Right kidney (tissue), 1 donor: ENCODE data around the gene MAML2.

ENCODE experiments used
- DNase-seq: peaks from one replicate; pipeline ENCODE4 v3.0.0-alpha.2; 2016

The MAML2 gene

DNA sequence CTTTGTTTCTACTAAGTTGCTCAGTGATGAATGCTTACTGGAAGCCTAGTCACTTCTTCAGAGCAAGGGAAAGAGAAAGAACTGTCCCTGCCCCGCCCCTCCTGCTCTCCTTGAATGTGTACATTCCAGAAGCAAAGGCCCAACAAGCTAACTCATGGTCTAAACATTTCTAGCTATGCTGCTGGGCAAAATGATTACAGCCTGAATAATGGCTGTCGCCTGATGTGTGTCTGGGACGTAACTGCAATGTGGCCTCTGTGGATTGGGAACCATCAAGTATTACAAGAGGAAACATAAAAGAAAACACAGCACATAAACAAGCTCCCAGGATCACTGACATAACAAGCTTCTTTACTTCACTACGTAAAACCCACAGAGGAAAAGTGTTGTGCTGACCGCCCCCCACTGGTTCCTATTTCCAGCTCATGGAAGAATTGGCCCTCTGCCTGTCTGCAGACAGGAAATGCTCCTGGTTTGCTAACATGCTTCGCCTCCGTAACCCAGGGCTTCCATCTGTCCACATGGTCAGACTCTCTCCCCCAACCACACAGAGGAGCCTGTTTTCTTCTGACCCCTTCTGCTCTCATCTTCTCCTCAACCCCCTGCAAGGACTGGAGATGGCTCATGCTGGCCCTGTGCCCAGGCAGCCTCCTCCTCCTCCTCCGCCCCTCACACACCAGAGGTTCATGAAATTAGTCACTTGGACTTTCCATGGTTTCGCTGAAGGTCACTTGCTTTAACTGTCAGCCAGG lies 187.2 kb downstream of the MAML2 start:
- DNase-seq = peak; percentile 69

DNA sequence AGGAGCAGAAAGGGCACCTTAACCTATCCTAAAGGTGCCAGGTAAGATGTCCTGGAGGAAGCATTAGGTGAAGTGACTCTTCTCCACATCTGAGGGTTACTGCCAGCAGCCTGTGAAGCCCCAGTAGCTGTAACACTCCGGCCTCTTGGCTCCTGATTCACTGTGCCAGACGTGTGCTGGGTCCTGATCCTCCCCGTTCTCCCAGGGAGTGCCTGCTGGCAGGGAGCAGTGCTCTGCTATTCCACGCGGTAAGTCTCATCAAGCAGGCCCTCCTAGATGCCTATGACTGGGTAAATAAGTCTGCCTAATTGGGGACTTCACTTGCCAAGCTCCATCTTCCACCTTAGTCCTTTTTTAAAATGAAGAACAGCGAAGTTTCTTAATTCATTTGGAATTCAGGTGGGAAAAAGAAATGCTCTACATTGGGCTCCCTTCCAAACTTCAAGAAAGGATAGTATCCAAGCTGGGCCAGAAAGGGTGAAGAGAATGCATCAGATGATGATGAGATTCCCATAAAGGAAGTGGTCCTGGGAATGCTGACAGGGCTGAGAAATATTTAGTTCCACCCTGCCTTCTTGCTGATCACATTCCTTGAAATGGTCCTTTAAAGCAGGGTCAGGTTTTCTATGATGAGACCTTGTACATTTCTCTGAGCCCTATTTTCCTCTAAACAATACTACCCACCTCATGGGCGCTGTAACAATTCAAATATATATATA lies 188.0 kb downstream of the MAML2 start:
- DNase-seq = no peak

- no peak for DNase-seq
Observed at GRCh38 chr11:96152623-96153022, 190.4 kb downstream of the MAML2 start.

- no peak for DNase-seq
Observed at GRCh38 chr11:96151501-96151900, 191.5 kb downstream of the MAML2 start.

DNA sequence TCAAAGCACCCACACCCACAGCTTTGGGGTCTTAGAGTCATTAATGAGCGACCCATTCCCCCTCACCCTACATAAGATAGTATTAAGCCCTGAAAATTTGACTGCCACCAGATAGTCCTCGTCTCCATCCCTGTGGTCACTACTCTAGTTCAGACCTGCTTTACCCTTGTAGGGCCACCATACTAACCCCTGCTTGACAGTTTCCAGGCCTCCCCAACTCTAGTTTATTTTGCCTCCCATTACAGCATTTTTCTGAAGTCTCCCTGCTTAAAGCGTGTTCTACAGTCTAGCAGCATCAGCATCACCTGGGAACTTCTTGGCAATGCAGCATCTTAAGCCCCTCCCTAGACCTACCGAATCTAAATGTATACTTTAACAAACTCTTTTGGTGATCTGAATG lies 192.4 kb downstream of the MAML2 start:
- DNase-seq = no peak

DNA sequence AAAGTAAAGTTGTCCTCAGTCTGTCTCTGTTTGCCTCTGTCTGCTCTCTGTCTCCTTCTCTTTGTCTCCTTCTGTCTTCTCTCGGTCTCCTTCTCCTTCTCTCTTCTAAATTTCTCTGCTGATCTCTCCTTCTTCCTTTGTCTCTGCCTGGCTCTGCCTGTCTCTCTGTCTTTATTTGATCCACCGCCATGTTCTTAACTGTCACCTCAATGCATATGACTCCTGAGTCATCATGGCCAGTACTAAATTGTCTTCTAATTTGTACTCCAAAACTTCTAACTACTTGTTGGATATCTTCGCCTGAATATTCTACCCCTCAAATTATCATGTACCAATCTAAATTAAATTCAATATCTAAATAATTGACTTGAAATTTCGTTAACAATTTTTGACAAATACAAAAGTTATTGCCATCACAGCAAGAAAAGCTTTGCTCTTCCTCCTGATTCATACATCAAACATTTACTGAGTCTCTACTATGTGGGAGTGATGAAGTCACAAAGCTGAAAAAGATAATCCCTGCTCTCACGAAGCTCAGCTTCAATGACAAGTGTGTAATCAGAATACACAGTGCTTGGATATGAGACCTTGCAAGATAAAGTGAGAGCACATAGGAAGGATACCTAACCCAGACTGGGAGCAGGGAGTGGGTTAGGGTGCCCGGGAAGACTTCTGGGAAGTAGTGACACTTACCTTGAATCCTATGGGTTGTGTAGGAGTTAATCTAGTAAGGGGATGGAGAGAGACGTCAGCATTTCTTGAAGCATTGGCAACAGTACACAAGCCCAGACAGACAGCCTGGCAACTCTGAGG lies 193.0 kb downstream of the MAML2 start:
- DNase-seq = no peak

DNA sequence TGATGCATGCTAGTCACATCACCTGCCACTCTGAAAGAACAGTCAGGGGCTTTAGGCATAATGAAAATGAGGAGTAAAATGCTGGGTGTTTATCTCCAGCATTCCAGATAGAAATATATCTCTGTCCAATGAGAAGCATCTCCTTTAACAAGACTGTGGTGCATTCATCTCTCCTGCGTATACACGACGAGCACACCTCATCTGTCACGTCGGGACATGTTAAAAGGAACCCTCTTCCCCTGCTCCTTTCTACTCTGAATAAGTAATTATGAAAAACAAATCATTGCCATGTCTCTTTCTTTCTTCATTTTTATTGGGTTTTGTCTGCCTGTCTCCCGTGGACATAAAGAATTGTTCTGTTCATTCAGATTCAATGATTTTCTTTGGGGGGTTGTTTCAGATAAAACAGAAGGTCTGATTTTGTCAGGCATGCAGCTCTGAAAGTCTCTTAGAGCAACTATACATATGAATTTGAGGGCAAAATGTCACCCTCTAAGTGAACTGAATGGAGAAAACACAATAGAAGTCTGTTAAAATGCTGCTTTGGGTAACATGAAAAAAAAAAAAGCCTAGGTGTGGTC lies 195.0 kb downstream of the MAML2 start:
- DNase-seq = no peak

- DNase-seq = no peak
Observed at GRCh38 chr11:96147186-96147585, 195.8 kb downstream of the MAML2 start.

DNA sequence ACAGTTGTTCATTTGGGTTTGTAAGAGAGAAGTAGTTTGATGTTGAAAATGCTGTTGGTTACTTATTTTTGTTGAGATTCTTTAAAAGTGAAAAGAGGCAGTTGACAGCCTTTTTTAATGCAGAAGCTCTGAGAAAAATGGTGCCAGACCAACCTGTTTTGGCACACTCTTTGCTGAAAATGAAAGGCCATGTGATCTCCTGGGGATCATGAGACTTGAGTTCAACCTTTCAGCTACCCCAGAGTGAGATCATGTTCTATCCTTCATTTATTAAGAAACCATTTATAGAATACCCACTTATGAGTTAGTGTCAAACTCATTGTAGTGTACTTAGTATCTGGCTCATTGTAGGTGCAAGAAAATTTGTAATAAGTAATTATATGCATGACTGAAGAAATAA lies 196.2 kb downstream of the MAML2 start:
- no peak for DNase-seq

- DNase-seq = no peak
Observed at GRCh38 chr11:96145163-96145585, 197.8 kb downstream of the MAML2 start.

DNA sequence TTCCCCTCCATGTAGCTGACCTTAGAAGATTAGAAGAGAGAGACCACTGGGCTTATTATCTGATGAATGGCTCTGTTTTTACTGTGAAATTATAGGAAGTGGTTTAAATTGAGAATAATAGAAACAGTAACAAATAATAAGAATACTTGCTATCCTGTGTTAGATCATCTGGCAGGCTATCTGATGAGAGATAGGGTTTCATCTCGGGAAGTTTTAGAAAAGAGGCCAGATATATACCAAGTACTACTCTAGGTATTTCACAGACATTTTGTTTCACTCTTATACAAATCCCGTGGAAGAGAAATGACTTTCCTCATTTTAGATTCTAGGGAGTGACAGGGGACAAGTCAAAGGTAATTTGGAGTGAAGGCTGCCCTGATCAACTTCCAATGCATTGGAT lies 198.4 kb downstream of the MAML2 start:
- DNase-seq = no peak

- no peak for DNase-seq
Observed at GRCh38 chr11:96143041-96143521, 199.9 kb downstream of the MAML2 start.

GRCh38 chr11:96141626-96142025 lies 201.4 kb downstream of the MAML2 start:
- no peak for DNase-seq

DNA sequence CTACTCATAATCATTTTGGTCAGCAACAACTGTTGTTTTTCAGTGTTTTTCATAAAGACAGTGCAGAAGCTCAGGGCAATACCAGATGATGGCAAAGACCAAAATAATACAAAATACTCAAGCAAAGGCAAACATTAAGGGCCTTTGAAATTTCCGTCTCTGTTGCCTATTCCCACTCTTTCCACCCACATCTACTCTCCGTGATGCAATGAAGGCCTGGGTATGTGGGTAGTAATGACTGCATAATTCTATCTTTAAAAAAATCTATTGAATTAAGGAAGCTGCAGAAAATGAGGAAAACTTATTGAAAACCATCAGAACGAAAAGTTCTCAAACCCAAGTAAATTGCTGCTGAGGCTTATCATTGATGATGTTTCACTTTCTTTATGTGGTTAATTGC lies 203.3 kb downstream of the MAML2 start:
- DNase-seq = no peak

DNA sequence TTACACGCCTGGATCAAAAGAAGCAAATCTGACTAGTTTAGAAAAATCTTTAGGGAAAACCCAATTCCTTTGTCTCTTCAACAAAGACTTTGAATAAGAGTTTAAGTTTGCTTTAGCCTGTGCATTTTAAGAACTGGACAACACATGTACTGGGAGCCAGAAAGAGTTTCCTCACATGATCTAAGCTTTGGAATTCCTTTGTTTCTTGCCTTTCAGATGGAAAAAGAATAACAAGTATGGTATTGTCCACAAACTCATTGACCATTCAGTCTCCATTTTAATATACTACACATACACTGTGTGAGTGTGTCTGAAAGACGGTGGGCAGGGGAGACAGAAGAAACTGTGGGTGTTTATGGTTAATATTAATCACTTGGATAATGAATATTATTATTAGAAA lies 205.6 kb downstream of the MAML2 start:
- DNase-seq = no peak

GRCh38 chr11:96136613-96137298 lies 206.2 kb downstream of the MAML2 start:
- DNase-seq = no peak

DNA sequence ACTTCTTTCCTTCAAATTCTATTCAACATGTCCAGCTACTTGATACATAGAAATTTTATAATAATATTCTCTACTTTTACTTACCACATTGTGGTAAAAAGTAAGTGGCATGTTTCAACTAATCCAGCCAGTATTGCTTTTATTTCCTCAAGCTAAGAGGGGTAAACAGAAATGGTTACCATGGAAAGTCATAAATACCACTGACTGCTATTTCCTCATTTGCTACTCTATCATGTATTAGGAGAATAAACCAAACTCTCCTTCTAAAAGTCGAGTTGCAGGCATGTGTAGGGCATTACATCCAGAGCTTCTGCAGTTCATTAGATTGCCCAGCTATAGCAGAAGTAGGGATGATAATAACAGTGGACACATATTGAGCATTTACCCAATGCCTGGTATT lies 208.4 kb downstream of the MAML2 start:
- DNase-seq = no peak

DNA sequence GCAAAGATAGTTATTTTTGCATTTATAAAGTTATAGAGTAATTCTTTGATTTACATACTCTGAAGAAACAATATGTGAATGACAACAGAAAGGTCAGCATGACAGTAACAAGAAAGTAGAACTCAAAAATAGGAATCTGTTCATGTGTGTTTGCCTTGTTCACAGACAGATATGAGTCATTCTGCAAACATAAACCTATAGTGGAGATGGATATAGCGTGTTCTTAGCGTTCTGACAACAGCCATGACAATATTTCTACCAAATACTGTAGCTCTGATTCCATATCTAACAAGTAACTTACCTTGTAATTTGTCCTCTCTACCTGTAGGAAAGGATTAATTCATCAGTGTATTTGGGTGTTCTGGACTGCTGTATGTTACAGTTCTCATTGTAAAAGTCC lies 210.6 kb downstream of the MAML2 start:
- no peak for DNase-seq

DNA sequence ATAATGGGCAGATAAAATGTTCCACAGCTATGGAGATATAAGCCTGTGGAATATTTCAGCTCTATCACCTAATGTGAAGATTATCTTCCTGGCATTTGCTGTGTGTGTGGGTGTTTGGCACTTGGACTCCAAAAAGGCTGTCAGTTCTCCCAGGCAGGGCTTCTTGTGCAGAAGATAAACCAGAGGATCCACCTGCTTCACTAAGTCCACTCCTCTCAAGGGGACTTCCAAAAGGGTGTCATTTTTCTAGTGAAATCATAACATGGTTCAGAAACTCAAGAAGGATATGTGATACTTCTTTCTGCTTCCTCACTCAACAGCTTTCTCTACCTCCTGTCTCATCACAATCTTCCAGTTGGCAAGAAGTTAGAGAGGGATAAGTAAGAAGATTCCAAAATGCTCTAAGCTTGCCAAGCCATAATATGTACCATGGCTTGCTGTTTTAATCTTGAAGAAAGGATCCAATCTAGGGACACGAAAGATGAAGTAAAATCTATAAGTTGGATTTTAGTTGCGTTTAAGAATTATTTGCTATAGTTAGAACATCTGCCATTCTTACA lies 212.9 kb downstream of the MAML2 start:
- no peak for DNase-seq

GRCh38 chr11:96127596-96127959 lies 215.4 kb downstream of the MAML2 start:
- no peak for DNase-seq

DNA sequence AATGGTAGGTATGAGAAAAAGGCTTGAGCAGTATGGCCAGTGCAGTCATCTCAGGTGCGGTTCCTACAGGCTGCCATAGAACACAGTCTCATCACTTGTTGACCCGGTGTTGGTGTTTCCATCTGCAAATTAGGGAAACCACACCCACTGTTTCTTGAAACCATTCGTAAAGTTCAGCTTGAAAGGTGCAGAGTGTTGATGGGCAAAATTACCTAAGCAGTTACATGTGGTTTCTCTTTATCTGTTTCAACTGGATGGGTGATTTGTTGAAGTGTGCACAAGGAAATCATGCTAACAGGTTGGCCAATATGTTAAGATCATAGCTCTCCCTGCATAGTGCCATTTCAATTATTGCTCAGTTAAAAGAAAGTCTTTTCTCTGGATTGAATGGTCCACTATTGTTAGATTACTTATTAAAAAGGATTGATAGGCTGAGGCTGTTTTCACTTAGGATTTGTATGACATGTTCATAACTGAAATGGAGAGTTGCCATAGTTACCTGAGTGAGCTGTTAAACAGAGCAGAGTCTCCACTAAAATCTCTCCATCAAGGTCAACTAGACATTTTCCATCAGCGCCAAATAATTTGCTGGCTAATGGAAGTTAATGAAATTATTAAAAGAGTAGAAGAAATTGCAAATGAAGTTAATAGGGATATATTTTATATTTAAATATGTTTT lies 215.9 kb downstream of the MAML2 start:
- DNase-seq = no peak
